GM23338 (cell line): ENCODE results near the gene INPP4B. TPM values are rescaled to one million over a fixed set of nuclear protein-coding genes. Genes with fewer than 3 reads are reported as not detected.

Experiments used
- ATAC-seq: fragments of 200-7000 bp; cut with Tn5 transposase; 3 replicates; pipeline ENCODE4 v1.9.1; 2020
- DNase-seq: peaks from one replicate; pipeline ENCODE4 v3.0.0-alpha.2; 2015; ENCODE audit warnings: low spot score
- H2AFZ ChIP-seq: fragments of 200-600 bp; sonication (generic); 2 replicates; pipeline ENCODE4 v1.8.0; 2016; ENCODE audit warnings: antibody characterized with exemption, mild to moderate bottlenecking, moderate library complexity
- H3F3A ChIP-seq: fragments of 200-600 bp; sonication (generic); replicated peaks from 2 replicates; pipeline ENCODE4 v1.8.0; 2017; ENCODE audit warnings: antibody characterized with exemption, mixed run types, low read depth
- H3K27ac ChIP-seq: fragments of 200-600 bp; sonication (generic); 2 replicates; pipeline ENCODE4 v1.6.1; 2016; ENCODE audit warnings: low read depth
- H3K27me3 ChIP-seq: fragments of 200-600 bp; sonication (generic); 2 replicates; pipeline ENCODE4 v1.8.0; 2016; ENCODE audit warnings: mild to moderate bottlenecking, mixed run types, moderate library complexity; ENCODE audit not compliant: insufficient read depth
- H3K36me3 ChIP-seq: fragments of 200-600 bp; sonication (generic); 2 replicates; pipeline ENCODE4 v1.8.0; 2016; ENCODE audit warnings: mild to moderate bottlenecking; ENCODE audit not compliant: insufficient read depth
- H3K4me1 ChIP-seq: fragments of 200-600 bp; sonication (generic); 2 replicates; pipeline ENCODE4 v1.8.0; 2016; ENCODE audit warnings: mild to moderate bottlenecking, moderate library complexity; ENCODE audit not compliant: insufficient read depth
- H3K4me2 ChIP-seq: fragments of 200-600 bp; sonication (generic); 2 replicates; pipeline ENCODE4 v1.7.1; 2017; ENCODE audit warnings: mixed run types
- H3K4me3 ChIP-seq: fragments of 200-600 bp; sonication (generic); 2 replicates; pipeline ENCODE4 v1.6.1; 2016; ENCODE audit warnings: mixed run types
- H3K79me2 ChIP-seq: fragments of 200-600 bp; sonication (generic); replicated peaks from 2 replicates; pipeline ENCODE4 v1.8.0; 2017; ENCODE audit warnings: mild to moderate bottlenecking; ENCODE audit not compliant: insufficient read depth
- H3K9me2 ChIP-seq: fragments of 200-600 bp; sonication (generic); 2 replicates; pipeline ENCODE4 v1.8.0; 2017; ENCODE audit not compliant: insufficient read depth
- H4K20me1 ChIP-seq: fragments of 200-600 bp; sonication (generic); replicated peaks from 2 replicates; pipeline ENCODE4 v1.8.0; 2017; ENCODE audit warnings: mild to moderate bottlenecking; ENCODE audit not compliant: insufficient read depth
- H3K27ac Mint-ChIP-seq: 2 replicates; pipeline ENCODE4 v1.8.0; 2020; ENCODE audit warnings: inconsistent platforms, mild to moderate bottlenecking, moderate library complexity, mixed read lengths
- H3K27me3 Mint-ChIP-seq: 3 replicates; pipeline ENCODE4 v1.8.0; 2022; ENCODE audit warnings: low read depth, mild to moderate bottlenecking, moderate library complexity, mixed read lengths, inconsistent platforms; ENCODE audit not compliant: insufficient read depth, poor library complexity
- H3K36me3 Mint-ChIP-seq: 3 replicates; pipeline ENCODE4 v1.8.0; 2021; ENCODE audit warnings: low read depth, mild to moderate bottlenecking, inconsistent platforms, moderate library complexity, mixed read lengths
- H3K4me1 Mint-ChIP-seq: 3 replicates; pipeline ENCODE4 v1.8.0; 2020; ENCODE audit warnings: mild to moderate bottlenecking, inconsistent platforms, mixed read lengths
- H3K4me3 Mint-ChIP-seq: 3 replicates; pipeline ENCODE4 v1.8.0; 2021; ENCODE audit warnings: moderate library complexity, mild to moderate bottlenecking, inconsistent platforms, mixed read lengths
- H3K9me3 Mint-ChIP-seq: 3 replicates; pipeline ENCODE4 v1.8.0; 2020; ENCODE audit warnings: moderate library complexity, mild to moderate bottlenecking, inconsistent platforms, mixed read lengths
- CREB1 ChIP-seq: fragments of 250-450 bp; sonication (Bioruptor Pico); IDR thresholded peaks from 2 replicates; pipeline ENCODE4 v1.5.0; 2020; ENCODE audit warnings: low read depth, mild to moderate bottlenecking, moderate library complexity
- EZH2 ChIP-seq: fragments of 200-600 bp; sonication (generic); IDR thresholded peaks from one replicate; pipeline ENCODE4 v1.8.0; 2017; ENCODE audit warnings: antibody characterized with exemption, mild to moderate bottlenecking, low read depth; ENCODE audit not compliant: unreplicated experiment
- EZH2phosphoT487 ChIP-seq: fragments of 200-600 bp; sonication (generic); IDR thresholded peaks from one replicate; pipeline ENCODE4 v1.8.1; 2018; ENCODE audit warnings: antibody characterized with exemption; ENCODE audit not compliant: unreplicated experiment
- JUNB ChIP-seq: IDR thresholded peaks from one replicate; pipeline ENCODE4 v1.6.1; 2016; ENCODE audit warnings: antibody characterized with exemption; ENCODE audit not compliant: unreplicated experiment
- POLR2AphosphoS5 ChIP-seq: IDR thresholded peaks from 2 replicates; pipeline ENCODE4 v1.6.1; 2016; ENCODE audit warnings: antibody characterized with exemption, low read depth
- STAT1 ChIP-seq: IDR thresholded peaks from one replicate; pipeline ENCODE4 v1.6.1; 2016; ENCODE audit warnings: antibody characterized with exemption; ENCODE audit not compliant: unreplicated experiment
- ZNF114 ChIP-seq: fragments of 250-450 bp; sonication (Bioruptor Pico); IDR thresholded peaks from 2 replicates; pipeline ENCODE4 v1.5.0; 2020; ENCODE audit warnings: mild to moderate bottlenecking, moderate library complexity
- polyA plus RNA-seq: library from polyadenylated mRNA; unstranded; fragments of >200 nt; fragmentation: Nextera tagmentation; extraction: Ambion mirVana; gene quantifications from 2 replicates; pipeline ENCODE4 v1.2.1, GENCODE V29; 2016
- total RNA-seq: library from RNA; depleted of rRNA; stranded (reverse); fragments of >200 nt; shearing (Covaris generic); gene quantifications from 2 replicates; pipeline ENCODE4 v1.2.3, GENCODE V29; 2014
- TF ChIP-seq, protein P1 (sequence below), 2 experiments: fragments of 200-600 bp in 1 of 2; sonication (generic) in 1 of 2; conservative IDR thresholded peaks; 2 replicates each; pipeline versions ENCODE4 v1.5.1 to v1.6.1; 2016 to 2017; ENCODE audit warnings: antibody characterized with exemption in 2 of 2, low read depth in 2 of 2, mild to moderate bottlenecking in 2 of 2, moderate library complexity in 1 of 2
- TF ChIP-seq, protein P2 (sequence below): IDR thresholded peaks from 2 replicates; pipeline ENCODE4 v1.6.1; 2016; ENCODE audit warnings: antibody characterized with exemption

INPP4B gene
- total and polyA plus RNA-seq, 2 experiments from 2014 or later, result 0.11 to 0.14 TPM

DNA sequence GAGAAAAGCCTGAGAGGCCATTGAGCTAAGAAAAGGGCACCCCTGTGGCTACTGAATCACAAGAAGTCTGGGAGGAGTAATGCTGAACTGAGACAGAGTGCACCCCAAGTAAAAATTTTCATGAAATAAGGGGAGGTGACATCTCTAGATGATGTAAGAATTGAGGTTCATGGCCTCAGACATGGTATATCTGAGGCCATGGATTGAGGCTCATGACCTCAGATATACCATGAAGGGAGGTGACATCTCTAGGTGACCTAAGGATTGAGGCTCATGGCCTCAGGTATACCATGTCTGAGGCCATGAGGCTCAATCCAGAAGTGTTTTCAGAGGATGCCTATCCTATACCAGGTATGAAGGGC, 560.9 kb downstream of the INPP4B start:
- no peaks in the 10 kb centered on the region for H3K27me3 Mint-ChIP-seq
- Histone ChIP-seq H3K4me3 (no peak overlapping the region), H3K9me2 (no peaks in the 10 kb centered on the region), H3K27ac (no peak overlapping the region), H3F3A (no peaks in the 10 kb centered on the region), H3K79me2 (no peaks in the 10 kb centered on the region), H4K20me1 (no peaks in the 10 kb centered on the region), H2AFZ (no peak overlapping the region), H3K27me3 (no peaks in the 10 kb centered on the region), H3K36me3 (no peaks in the 10 kb centered on the region), H3K4me2 (no peak overlapping the region), H3K4me1 (no peaks in the 10 kb centered on the region)
- no peak overlapping the region for H3K27ac Mint-ChIP-seq
- DNase-seq (no peak), ATAC-seq (no peak)
- H3K4me1 Mint-ChIP-seq, result no peaks in the 10 kb centered on the region
- no peak overlapping the region for H3K4me3 Mint-ChIP-seq
- TF ChIP-seq EZH2phosphoT487 (no peak), POLR2AphosphoS5 (no peak), CREB1 (CRISPR knock-in tag) (no peak), ZNF114 (CRISPR knock-in tag) (no peak), JUNB (no peak), EZH2 (no peak)
- H3K36me3 Mint-ChIP-seq, result peaks cover 3% of the 10 kb centered on the region; the same call in 2 of the 3 replicates
- peaks cover 3% of the 10 kb centered on the region; the same call in 1 of the 3 replicates for H3K9me3 Mint-ChIP-seq

DNA sequence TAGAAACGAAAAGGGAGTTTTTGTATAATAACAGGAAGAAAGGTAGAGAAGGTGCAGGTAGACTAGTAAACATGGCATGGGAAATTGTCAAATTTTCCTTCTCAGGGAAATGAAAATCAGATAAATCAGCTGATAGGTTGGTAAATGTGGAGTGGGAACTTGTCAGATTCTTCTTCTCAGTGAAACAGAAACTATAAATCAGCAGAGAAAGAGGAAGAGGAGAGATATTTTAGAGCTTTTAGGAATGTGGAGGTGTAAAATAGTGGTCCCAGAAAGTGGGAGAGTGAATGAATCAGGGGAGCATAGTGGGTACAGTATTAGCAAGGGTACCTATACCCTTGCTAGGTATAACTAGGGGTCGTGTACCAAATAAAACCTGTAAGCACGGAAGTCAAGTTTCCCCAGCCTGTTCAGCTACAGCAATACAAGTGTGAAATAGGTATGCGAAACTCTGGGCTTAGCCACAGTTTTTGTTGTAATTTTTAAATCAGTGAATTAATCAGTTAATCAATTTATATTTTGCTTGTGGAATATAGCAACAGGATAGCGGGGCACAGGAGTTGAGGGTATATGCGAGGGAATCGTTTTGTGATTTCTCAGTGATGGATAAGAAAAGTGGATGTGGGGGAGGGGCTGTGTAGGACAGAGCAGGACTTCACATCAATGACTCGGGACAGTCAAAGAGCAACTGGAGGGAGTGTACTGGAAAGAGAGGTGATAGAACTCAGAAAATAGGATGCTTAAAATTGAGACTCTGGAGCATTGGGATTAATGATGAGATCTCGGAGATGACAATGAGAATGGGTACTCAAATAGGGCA, 561.5 kb downstream of the INPP4B start:
- H3K27me3 ChIP-seq, result no peaks in the 10 kb centered on the region
- DNase-seq, result no peak
- no peaks in the 10 kb centered on the region for H3K9me2 ChIP-seq
- no peaks in the 10 kb centered on the region for H4K20me1 ChIP-seq
- Mint-ChIP-seq H3K27ac (no peak overlapping the region), H3K9me3 (peaks cover under 1% of the 10 kb centered on the region; the same call in 1 of the 3 replicates), H3K27me3 (no peaks in the 10 kb centered on the region), H3K4me1 (no peaks in the 10 kb centered on the region), H3K4me3 (no peak overlapping the region), H3K36me3 (peaks cover under 1% of the 10 kb centered on the region; the same call in 1 of the 3 replicates)
- no peak overlapping the region for H3K4me3 ChIP-seq
- H3K27ac ChIP-seq, result no peak overlapping the region
- H3K79me2 ChIP-seq, result no peaks in the 10 kb centered on the region
- H3K36me3 ChIP-seq, result no peaks in the 10 kb centered on the region
- no peak overlapping the region for H2AFZ ChIP-seq
- no peak for ATAC-seq
- H3K4me2 ChIP-seq, result no peak overlapping the region
- H3F3A ChIP-seq, result no peaks in the 10 kb centered on the region
- no peaks in the 10 kb centered on the region for H3K4me1 ChIP-seq
- TF ChIP-seq ZNF114 (CRISPR knock-in tag) (no peak), STAT1 (no peak), EZH2phosphoT487 (no peak), JUNB (no peak), POLR2AphosphoS5 (no peak)
- TF ChIP-seq, protein P1, sequence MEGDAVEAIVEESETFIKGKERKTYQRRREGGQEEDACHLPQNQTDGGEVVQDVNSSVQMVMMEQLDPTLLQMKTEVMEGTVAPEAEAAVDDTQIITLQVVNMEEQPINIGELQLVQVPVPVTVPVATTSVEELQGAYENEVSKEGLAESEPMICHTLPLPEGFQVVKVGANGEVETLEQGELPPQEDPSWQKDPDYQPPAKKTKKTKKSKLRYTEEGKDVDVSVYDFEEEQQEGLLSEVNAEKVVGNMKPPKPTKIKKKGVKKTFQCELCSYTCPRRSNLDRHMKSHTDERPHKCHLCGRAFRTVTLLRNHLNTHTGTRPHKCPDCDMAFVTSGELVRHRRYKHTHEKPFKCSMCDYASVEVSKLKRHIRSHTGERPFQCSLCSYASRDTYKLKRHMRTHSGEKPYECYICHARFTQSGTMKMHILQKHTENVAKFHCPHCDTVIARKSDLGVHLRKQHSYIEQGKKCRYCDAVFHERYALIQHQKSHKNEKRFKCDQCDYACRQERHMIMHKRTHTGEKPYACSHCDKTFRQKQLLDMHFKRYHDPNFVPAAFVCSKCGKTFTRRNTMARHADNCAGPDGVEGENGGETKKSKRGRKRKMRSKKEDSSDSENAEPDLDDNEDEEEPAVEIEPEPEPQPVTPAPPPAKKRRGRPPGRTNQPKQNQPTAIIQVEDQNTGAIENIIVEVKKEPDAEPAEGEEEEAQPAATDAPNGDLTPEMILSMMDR (conservative IDR thresholded peaks at IDR 0.05; ENCODE audit: low read depth in 2 of 2), result no peak
- TF ChIP-seq, protein P2, sequence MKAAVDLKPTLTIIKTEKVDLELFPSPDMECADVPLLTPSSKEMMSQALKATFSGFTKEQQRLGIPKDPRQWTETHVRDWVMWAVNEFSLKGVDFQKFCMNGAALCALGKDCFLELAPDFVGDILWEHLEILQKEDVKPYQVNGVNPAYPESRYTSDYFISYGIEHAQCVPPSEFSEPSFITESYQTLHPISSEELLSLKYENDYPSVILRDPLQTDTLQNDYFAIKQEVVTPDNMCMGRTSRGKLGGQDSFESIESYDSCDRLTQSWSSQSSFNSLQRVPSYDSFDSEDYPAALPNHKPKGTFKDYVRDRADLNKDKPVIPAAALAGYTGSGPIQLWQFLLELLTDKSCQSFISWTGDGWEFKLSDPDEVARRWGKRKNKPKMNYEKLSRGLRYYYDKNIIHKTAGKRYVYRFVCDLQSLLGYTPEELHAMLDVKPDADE, result no peak
